Stimulated activated CD8-positive, alpha-beta memory T cell treated with anti-CD3 and anti-CD28 coated beads, Interleukin-12 subunit alpha, Interleukin-12 subunit beta, amount 100 ng/mL, for 1 hour (primary cell): ENCODE data around the gene APOBR.
"Not testable (repeated sequence)": the region's sequence is repeated elsewhere in the genome, so short reads cannot be mapped to it uniquely, and the experiment has no call there.

Source experiments
- DNase-seq: peaks from one replicate; pipeline ENCODE4 v3.0.0-alpha.2; 2020; ENCODE audit warnings: low read depth

The APOBR gene

GRCh38 chr16:28499854-28500253 lies 5.4 kb downstream of the APOBR start:
- DNase-seq, result no peak

- not testable (repeated sequence) for DNase-seq
Measured at GRCh38 chr16:28500476-28501180, 6.2 kb downstream of the APOBR start.

- DNase-seq, result no peak
Measured at GRCh38 chr16:28501258-28502232, 7.1 kb downstream of the APOBR start.

GRCh38 chr16:28502290-28502689 lies 7.8 kb downstream of the APOBR start:
- no peak for DNase-seq

- DNase-seq, result no peak
Measured at GRCh38 chr16:28503470-28504259, 9.2 kb downstream of the APOBR start.

GRCh38 chr16:28504707-28505404 lies 10.4 kb downstream of the APOBR start:
- no peak for DNase-seq

- no peak for DNase-seq
Measured at GRCh38 chr16:28505489-28506137, 11.2 kb downstream of the APOBR start.

- DNase-seq, result no peak
Measured at GRCh38 chr16:28511031-28511430, 16.6 kb downstream of the APOBR start.

- no peak for DNase-seq
Measured at GRCh38 chr16:28511801-28512789, 17.7 kb downstream of the APOBR start.

GRCh38 chr16:28513484-28514181 lies 19.2 kb downstream of the APOBR start:
- DNase-seq, result no peak

- DNase-seq, result no peak
Measured at GRCh38 chr16:28514246-28514645, 19.8 kb downstream of the APOBR start.

- DNase-seq, result no peak
Measured at GRCh38 chr16:28520672-28521071, 26.2 kb downstream of the APOBR start.

- no peak for DNase-seq
Measured at GRCh38 chr16:28521436-28521835, 27.0 kb downstream of the APOBR start.

GRCh38 chr16:28522792-28523191 lies 28.3 kb downstream of the APOBR start:
- no peak for DNase-seq

GRCh38 chr16:28524681-28525171 lies 30.3 kb downstream of the APOBR start:
- no peak for DNase-seq

GRCh38 chr16:28526201-28527099 lies 32.0 kb downstream of the APOBR start:
- DNase-seq, result no peak

GRCh38 chr16:28527100-28527785 lies 32.8 kb downstream of the APOBR start:
- DNase-seq, result not testable (repeated sequence)
